ENCODE measurements around the gene ZNF860.
A peak's percentile ranks its signal among the peaks of the same experiment; 100 is the strongest.
"Not testable (repeated sequence)": the region's sequence is repeated elsewhere in the genome, so short reads cannot be mapped to it uniquely, and the experiment has no call there.

The ZNF860 gene

DNA sequence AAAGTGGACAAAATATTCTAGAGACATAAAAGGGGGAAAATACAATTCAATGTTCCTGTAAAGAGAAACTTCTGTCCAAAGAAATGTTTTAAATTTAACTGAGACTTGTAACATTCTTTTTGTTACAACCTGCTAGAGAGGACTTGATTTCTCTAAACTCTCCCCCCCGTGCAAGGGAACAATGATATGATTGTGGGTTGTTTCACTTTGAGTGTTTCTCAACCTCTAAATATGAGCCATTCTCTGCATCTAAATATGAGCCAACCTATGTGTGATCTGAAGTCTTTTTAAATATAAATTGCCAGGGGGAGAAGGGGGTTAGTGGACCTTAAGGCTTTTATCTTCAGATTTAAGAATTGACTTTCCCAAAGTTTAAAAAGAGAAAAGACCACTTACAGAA is 14.6 kb downstream of the ZNF860 start:
- DNase-seq (ENCODE audit: low read depth, low spot score) = no peak

- no peak for DNase-seq (ENCODE audit: low read depth, low spot score)
Observed at GRCh38 chr3:31997500-31997899, 15.9 kb downstream of the ZNF860 start.

GRCh38 chr3:31999907-32000439 is 18.4 kb downstream of the ZNF860 start:
- no peak for DNase-seq (ENCODE audit: low read depth, low spot score)

DNA sequence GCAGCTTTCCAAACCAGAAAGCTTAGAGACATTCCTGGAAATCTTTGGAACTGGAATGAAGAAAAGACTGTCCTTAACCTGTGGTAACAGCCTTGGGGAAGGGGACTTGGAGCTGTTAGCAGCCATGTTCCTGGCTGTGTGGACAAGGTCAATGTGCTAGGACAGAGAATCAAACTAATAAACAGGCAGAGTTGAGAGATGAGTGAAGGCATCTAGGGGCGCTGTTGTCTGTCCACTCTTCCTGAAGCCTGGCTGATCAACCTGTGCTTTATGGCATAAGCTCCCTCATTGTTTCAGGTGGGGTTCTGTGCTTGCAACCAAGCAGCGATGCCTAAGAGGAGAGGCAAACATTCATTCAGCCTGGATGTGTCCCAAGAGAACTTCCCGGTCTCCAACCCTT is 19.3 kb downstream of the ZNF860 start:
- no peak for DNase-seq (ENCODE audit: low read depth, low spot score)

GRCh38 chr3:32002561-32003368 is 21.2 kb downstream of the ZNF860 start:
- DNase-seq (ENCODE audit: low read depth, low spot score) = peak; percentile 11

DNA sequence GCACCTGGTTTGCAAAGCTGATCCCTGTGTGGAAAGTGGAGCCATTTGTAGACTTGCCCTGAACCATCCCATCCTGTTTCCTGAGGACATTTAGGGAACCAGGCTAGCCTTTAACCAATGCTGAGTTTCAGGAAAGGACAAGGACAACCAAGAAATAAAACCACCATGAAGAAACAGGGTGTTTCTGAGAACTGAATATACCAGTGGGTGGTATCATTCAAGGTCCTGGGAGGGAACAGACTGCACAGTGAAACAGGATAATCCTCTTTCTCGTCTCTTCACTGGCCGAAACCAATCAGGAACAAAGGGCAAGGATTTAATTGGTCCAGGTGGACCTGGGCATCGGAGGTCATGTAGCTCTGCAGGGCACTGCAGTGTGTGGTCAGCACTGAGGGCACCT is 21.8 kb downstream of the ZNF860 start:
- no peak for DNase-seq (ENCODE audit: low read depth, low spot score)

GRCh38 chr3:32004113-32004765 is 22.7 kb downstream of the ZNF860 start:
- DNase-seq (ENCODE audit: low read depth, low spot score) = no peak

- no peak for DNase-seq (ENCODE audit: low read depth, low spot score)
Observed at GRCh38 chr3:32009101-32009500, 27.6 kb downstream of the ZNF860 start.

GRCh38 chr3:32009957-32010356 is 28.4 kb downstream of the ZNF860 start:
- DNase-seq (ENCODE audit: low read depth, low spot score) = no peak

GRCh38 chr3:32010699-32011098 is 29.1 kb downstream of the ZNF860 start:
- not testable (repeated sequence) for DNase-seq (ENCODE audit: low read depth, low spot score)

DNA sequence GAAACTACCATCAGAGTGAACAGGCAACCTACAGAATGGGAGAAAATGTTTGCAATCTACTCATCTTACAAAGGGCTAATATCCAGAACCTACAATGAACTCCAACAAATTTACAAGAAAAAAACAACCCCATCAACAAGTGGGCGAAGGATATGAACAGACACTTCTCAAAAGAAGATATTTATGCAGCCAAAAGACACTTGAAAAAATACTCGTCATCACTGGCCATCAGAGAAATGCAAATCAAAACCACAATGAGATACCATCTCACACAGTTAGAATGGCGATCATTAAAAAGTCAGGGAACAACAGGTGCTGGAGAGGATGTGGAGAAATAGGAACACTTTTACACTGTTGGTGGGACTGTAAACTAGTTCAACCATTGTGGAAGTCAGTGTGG is 34.1 kb downstream of the ZNF860 start:
- not testable (repeated sequence) for DNase-seq (ENCODE audit: low read depth, low spot score)

GRCh38 chr3:32017286-32017685 is 35.7 kb downstream of the ZNF860 start:
- no peak for DNase-seq (ENCODE audit: low read depth, low spot score)

GRCh38 chr3:32018757-32019564 is 37.4 kb downstream of the ZNF860 start:
- peak; percentile 13 for DNase-seq (ENCODE audit: low read depth, low spot score)

DNA sequence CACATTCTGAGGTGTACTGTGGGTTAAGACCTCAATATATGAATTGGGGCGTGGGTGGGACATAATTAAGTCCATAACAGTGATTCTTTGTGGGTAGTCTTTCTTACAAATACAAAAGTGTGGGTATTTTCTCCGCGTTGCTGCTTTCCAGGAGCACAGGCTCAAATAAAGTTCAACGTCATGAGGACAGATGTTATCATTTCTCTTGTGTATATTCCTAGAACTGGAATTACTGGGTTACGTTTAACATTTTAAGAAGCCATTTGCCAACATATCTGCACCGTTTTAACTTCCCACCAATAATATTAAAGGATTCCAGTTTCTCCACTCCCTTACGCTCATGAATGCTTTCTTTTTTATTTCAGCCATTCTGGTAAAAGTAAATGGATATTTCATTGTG is 39.6 kb downstream of the ZNF860 start:
- no peak for DNase-seq (ENCODE audit: low read depth, low spot score)

DNA sequence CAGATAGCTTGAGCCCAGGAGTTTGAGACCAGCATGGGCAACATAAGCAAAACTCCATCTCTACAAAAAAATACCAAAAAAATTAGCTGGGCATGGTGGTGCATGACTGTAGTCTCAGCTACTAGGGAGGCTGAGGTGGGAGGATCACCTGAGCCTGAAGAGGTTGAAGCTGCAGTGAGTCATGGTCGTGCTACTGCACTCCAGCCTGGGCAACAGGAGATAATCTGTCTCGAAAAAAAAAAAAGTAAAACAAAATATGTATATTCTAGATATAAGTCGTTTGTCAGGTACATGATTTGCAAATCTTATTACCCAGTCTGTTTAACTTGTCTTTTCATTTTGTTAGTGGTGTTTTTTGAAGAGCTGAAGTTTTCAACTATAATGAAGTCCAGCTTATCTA is 40.2 kb downstream of the ZNF860 start:
- no peak for DNase-seq (ENCODE audit: low read depth, low spot score)

- no peak for DNase-seq (ENCODE audit: low read depth, low spot score)
Observed at GRCh38 chr3:32022947-32023346, 41.4 kb downstream of the ZNF860 start.

DNA sequence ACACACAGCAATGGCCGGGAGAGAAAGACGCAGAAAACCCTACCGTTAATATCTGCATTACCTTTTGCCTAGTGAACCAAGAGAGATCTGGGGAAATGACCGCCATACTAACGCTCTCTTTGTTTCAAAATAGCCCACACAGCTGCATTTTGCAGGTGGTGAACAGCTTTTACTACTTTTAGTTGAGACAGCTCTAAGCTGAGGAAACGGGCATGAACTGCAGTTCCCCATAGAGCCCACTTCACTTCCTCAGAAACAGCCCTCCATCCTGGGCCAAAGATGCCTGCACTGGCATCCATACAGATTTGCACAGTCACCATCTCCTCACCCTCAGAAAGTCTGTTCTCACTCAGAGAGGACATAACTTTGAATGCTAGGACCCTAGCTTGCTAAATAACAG is 45.0 kb downstream of the ZNF860 start:
- DNase-seq (ENCODE audit: low read depth, low spot score) = no peak

- DNase-seq (ENCODE audit: low read depth, low spot score) = no peak
Observed at GRCh38 chr3:32037932-32038267, 56.4 kb downstream of the ZNF860 start.

GRCh38 chr3:32041316-32041715 is 59.8 kb downstream of the ZNF860 start:
- DNase-seq (ENCODE audit: low read depth, low spot score) = no peak

Measured in brain pericyte (primary cell).